ENCODE measurements around the gene TSHZ2. TPM values are rescaled to one million over a fixed set of nuclear protein-coding genes. Genes with fewer than 3 reads are reported as not detected.

The TSHZ2 gene
- total and polyA plus RNA-seq, 2 experiments from 2014 or later = 1.1 to 5.2 TPM

GRCh38 chr20:53250456-53250855, 278.3 kb downstream of the TSHZ2 start:
- Histone ChIP-seq H3K9me3 (ENCODE audit: low read depth) (no peaks in the 10 kb centered on the region), H3K4me2 (no peak overlapping the region), H3K9me2 (replicated peaks; ENCODE audit: insufficient read depth) (no peaks in the 10 kb centered on the region), H3K4me1 (ENCODE audit: insufficient read depth) (no peaks in the 10 kb centered on the region), H3K36me3 (replicated peaks; ENCODE audit: insufficient read depth, low read depth) (no peaks in the 10 kb centered on the region), H4K20me1 (ENCODE audit: insufficient read depth, poor library complexity, severe bottlenecking) (no peaks in the 10 kb centered on the region), H3K4me3 (no peak overlapping the region), H3K79me2 (no peaks in the 10 kb centered on the region), H3K27me3 (no peaks in the 10 kb centered on the region), H3K27ac (no peak overlapping the region), H2AFZ (no peak overlapping the region)
- no peak for DNase-seq (ENCODE audit: low spot score)
- TF ChIP-seq EZH2phosphoT487 (IDR thresholded peaks at IDR 0.05; ENCODE audit: low read depth, severe bottlenecking, unreplicated experiment) = no peak
- TF ChIP-seq EZH2 (IDR thresholded peaks at IDR 0.05; ENCODE audit: borderline replicate concordance) = no peak
- WGBS (ENCODE audit: low lambda C conversion rate, missing lambda C conversion rate) = 72% methylated on average over 4 of the region's 4 CpGs

- 61% methylated on average over 5 of the region's 5 CpGs for WGBS (ENCODE audit: low lambda C conversion rate, missing lambda C conversion rate)
- H3K4me3 ChIP-seq = no peak overlapping the region
These were observed 279.8 kb downstream of the TSHZ2 start for GRCh38 chr20:53252002-53252401.

GRCh38 chr20:53253668-53254067, 281.5 kb downstream of the TSHZ2 start:
- Histone ChIP-seq H2AFZ (no peak overlapping the region), H3K27me3 (no peaks in the 10 kb centered on the region), H3K4me1 (ENCODE audit: insufficient read depth) (no peaks in the 10 kb centered on the region), H3K36me3 (replicated peaks; ENCODE audit: insufficient read depth, low read depth) (no peaks in the 10 kb centered on the region), H3K9me2 (replicated peaks; ENCODE audit: insufficient read depth) (no peaks in the 10 kb centered on the region), H3K9me3 (ENCODE audit: low read depth) (no peaks in the 10 kb centered on the region), H3K4me3 (no peak overlapping the region), H3K79me2 (no peaks in the 10 kb centered on the region), H3K4me2 (no peak overlapping the region), H4K20me1 (ENCODE audit: insufficient read depth, poor library complexity, severe bottlenecking) (no peaks in the 10 kb centered on the region), H3K27ac (no peak overlapping the region)
- no peak for DNase-seq (ENCODE audit: low spot score)
- TF ChIP-seq EZH2 (IDR thresholded peaks at IDR 0.05; ENCODE audit: borderline replicate concordance) (no peak), EZH2phosphoT487 (IDR thresholded peaks at IDR 0.05; ENCODE audit: low read depth, severe bottlenecking, unreplicated experiment) (no peak), CTCF (IDR thresholded peaks at IDR 0.05; ENCODE audit: poor library complexity) (no peak)
- 98% methylated on average over 18 of the region's 18 CpGs for WGBS (ENCODE audit: low lambda C conversion rate, missing lambda C conversion rate)

More at GRCh38 chr20:53252002-53252401, 279.8 kb downstream of the TSHZ2 start:
- no peaks in the 10 kb centered on the region for H3K9me2 ChIP-seq (replicated peaks; ENCODE audit: insufficient read depth)
- no peaks in the 10 kb centered on the region for H3K79me2 ChIP-seq
- no peak overlapping the region for H3K27ac ChIP-seq
- no peaks in the 10 kb centered on the region for H3K4me1 ChIP-seq (ENCODE audit: insufficient read depth)
- H2AFZ ChIP-seq = no peak overlapping the region
- no peaks in the 10 kb centered on the region for H3K9me3 ChIP-seq (ENCODE audit: low read depth)
- H3K27me3 ChIP-seq = no peaks in the 10 kb centered on the region
- H4K20me1 ChIP-seq (ENCODE audit: insufficient read depth, poor library complexity, severe bottlenecking) = no peaks in the 10 kb centered on the region
- H3K4me2 ChIP-seq = no peak overlapping the region
- TF ChIP-seq EZH2phosphoT487 (IDR thresholded peaks at IDR 0.05; ENCODE audit: low read depth, severe bottlenecking, unreplicated experiment) (no peak), CTCF (IDR thresholded peaks at IDR 0.05; ENCODE audit: poor library complexity) (no peak), EZH2 (IDR thresholded peaks at IDR 0.05; ENCODE audit: borderline replicate concordance) (no peak)
- no peaks in the 10 kb centered on the region for H3K36me3 ChIP-seq (replicated peaks; ENCODE audit: insufficient read depth, low read depth)
- DNase-seq (ENCODE audit: low spot score) = no peak

- no peaks in the 10 kb centered on the region for H3K36me3 ChIP-seq (replicated peaks; ENCODE audit: insufficient read depth, low read depth)
- 97% methylated on average over 18 of the region's 18 CpGs for WGBS (ENCODE audit: low lambda C conversion rate, missing lambda C conversion rate)
- TF ChIP-seq CTCF (IDR thresholded peaks at IDR 0.05; ENCODE audit: poor library complexity) = no peak
- no peak for TF ChIP-seq EZH2phosphoT487 (IDR thresholded peaks at IDR 0.05; ENCODE audit: low read depth, severe bottlenecking, unreplicated experiment)
- TF ChIP-seq EZH2 (IDR thresholded peaks at IDR 0.05; ENCODE audit: borderline replicate concordance) = no peak
These were observed 283.0 kb downstream of the TSHZ2 start for GRCh38 chr20:53255102-53255710.

More at GRCh38 chr20:53255102-53255710, 283.0 kb downstream of the TSHZ2 start:
- no peak overlapping the region for H3K4me3 ChIP-seq
- no peak overlapping the region for H3K4me2 ChIP-seq
- H2AFZ ChIP-seq = no peak overlapping the region
- no peak overlapping the region for H3K27ac ChIP-seq
- no peaks in the 10 kb centered on the region for H3K9me3 ChIP-seq (ENCODE audit: low read depth)
- no peaks in the 10 kb centered on the region for H3K27me3 ChIP-seq
- no peaks in the 10 kb centered on the region for H3K79me2 ChIP-seq
- no peaks in the 10 kb centered on the region for H3K9me2 ChIP-seq (replicated peaks; ENCODE audit: insufficient read depth)
- H3K4me1 ChIP-seq (ENCODE audit: insufficient read depth) = no peaks in the 10 kb centered on the region
- no peaks in the 10 kb centered on the region for H4K20me1 ChIP-seq (ENCODE audit: insufficient read depth, poor library complexity, severe bottlenecking)
- no peak for DNase-seq (ENCODE audit: low spot score)
